HG03457 (cell line): Measurements from ENCODE around the gene PCGF3.

Experiments used
- ATAC-seq: cut with Tn5 transposase; IDR thresholded peaks from one replicate; pipeline ENCODE4 v1.9.1; 2021; ENCODE audit warnings: moderate number of reproducible peaks; ENCODE audit not compliant: unreplicated experiment

Gene PCGF3, protein sequence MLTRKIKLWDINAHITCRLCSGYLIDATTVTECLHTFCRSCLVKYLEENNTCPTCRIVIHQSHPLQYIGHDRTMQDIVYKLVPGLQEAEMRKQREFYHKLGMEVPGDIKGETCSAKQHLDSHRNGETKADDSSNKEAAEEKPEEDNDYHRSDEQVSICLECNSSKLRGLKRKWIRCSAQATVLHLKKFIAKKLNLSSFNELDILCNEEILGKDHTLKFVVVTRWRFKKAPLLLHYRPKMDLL

DNA sequence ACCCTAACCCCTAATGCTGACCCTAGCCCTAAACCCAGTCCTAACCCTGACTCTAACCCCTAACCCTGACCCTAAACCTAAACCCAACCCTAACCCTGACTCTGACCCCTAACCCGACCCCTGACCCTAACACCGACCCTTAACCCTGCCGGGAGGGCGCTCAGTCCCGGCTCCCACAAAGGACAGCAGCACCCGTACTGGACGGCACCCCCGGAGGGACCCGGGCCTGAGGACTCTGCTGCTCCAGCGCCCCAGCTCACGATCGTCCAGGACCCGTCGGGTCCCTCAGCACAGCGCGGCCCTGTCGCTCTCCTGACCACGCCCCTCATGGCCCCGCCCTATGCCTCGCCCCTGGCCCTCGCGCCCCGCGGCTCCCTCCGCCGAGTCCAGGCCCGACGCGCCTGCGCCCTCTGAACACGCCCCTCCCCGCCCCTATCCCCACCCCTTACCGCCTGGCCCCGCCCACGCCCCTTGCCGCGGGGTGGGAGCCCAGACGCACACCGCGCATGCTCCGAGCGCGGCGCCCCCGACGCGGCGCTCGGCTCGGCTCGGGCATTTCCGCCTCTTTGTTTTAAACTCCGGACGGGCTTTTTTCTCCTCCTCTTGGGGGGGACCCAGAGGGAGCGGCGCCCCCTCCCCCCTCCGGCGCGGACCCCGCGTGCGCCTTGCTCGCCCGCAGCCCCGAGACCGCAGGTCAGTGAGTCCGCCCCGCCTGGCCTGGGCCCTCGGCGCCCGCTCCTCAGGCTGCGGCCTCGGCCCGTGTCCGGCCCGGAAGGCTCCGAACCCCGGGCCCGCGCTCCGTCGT, at the start of gene PCGF3:
TSS of gene PCGF3 (plus strand) at position 555 of the 805 bp plus-strand sequence. CDS start 27,849 bp downstream, outside the sequence.
- ATAC-seq, result peak; percentile 80

DNA sequence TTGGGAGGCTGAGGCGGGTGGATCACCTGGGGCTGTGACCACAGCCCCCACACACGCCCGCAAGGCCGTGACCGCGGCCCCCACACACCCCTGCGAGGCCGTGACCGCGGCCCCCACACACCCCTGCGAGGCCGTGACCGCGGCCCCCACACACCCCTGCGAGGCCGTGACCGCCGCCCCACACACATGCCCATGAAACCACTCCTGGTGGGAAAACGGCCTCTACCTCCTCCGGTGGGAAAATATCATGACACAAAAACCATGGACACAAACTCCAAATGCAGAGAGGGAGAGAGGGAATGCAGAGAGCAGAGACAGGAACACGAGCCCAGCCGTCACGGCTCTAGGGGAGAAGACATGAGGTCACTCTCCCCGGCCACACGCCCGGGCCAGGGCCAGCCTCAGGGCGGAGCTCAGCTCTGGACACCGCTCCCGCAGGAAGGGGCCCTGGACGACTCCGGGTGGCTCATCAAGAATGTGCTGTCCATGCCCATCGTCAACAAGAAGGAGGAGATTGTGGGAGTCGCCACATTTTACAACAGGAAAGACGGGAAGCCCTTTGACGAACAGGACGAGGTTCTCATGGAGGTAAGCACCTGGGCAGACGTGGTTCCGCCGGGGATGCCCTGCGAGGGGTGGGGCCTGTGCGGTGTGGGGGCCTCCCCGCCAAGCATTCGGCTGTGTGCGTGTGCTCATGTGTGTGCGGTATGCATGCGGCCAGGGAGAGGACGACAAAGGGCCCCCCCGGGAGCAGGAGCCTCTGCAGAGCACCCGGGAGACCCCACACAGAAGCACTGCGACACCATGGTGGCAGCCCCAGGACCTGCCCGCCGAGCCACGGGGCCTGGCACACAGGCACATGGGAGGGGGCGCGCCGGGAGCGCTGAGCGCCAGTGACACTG, 48.9 kb upstream of the PCGF3 start:
- ATAC-seq, result no peak

DNA sequence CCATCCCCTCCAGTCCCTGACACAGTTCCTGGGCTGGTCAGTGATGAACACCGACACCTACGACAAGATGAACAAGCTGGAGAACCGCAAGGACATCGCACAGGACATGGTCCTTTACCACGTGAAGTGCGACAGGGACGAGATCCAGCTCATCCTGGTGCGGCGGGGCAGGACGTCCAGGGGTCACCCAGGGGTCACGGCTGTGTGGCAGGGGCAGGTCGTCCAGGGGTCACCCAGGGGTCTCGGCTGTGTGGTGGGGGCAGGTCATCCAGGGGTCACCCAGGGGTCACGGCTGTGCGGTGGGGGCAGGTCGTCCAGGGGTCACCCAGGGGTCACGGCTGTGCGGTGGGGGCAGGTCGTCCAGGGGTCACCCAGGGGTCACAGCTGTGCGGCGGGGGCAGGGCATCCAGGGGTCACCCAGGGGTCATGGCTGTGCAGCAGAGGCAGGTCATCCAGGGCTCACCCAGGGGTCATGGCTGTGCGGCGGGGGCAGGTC, 48.2 kb upstream of the PCGF3 start:
- ATAC-seq, result no peak

DNA sequence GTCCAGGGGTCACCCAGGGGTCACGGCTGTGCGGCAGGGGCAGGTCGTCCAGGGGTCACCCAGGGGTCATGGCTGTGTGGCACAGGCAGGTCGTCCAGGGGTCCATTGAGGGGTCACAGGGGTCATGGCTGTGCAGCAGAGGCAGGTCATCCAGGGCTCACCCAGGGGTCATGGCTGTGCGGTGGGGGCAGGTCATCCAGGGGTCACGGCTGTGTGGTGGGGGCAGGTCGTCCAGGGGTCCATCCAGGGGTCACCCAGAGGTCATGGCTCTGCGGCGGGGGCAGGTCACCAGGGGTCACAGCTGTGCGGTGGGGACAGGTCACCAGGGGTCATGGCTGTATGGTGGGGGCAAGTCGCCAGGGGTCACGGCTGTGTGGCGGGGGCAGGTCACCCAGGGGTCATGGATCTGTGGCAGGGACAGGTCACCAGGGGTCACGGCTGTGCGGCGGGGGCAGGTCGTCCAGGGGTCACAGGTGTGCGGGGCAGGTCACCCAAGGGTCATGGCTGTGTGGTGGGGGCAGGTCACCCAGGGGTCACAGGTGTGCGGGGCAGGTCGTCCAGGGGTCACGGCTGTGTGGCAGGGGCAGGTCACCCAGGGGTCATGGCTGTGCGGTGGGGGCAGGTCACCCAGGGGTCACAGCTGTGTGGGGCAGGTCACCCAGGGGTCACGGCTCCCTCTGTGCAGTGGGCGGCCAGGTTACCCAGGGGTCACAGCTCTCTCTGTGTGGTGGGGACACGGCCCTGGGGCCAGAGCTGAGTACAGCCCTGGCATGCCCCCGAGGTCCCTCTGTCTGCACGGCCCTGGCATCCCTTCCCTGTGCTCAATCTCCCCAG, 47.6 kb upstream of the PCGF3 start:
- ATAC-seq, result no peak

DNA sequence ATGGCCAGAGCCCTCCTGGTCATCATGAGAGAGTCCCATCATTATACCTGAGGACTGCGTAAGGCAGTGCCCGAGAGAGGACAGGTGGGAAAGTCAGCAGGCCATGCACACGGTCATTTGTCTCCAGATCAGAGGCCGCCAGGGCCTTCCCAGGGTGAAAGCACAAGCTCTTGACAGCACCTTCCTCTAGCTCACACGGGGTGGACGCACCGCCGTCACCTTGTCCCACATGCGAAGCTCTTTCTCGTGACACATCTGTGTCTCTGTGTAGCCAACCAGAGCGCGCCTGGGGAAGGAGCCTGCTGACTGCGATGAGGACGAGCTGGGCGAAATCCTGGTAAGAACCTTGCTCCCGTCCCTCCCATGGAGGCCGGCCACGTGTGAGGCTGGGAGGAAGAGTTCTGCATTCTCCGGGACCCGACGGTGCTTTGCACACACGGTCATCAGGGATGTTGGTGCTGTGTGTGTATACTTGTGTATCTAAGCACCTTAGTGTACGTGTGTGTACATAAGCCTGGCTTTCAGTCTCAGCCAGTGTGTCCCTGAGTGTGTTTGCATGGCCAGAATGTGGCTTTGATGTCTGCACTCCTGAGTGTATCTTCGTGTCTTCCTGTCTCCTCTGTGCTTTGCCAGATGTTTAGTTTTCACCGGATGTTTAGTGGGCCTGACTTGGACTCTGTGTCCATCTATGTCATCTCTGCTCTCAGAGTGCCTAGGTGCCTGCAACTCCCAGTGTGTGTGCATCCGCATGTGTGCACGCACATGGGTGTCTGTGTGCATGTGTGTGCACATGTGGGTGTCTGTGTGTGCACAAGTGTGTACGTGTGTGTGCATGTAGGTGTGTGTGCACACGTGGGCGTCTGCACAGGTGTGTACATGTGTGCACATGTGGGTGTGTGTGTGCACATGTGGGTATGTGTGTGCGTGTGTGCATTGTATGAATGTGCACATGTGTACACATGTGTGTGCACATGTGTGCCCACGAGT, 46.7 kb upstream of the PCGF3 start:
- ATAC-seq, result no peak

DNA sequence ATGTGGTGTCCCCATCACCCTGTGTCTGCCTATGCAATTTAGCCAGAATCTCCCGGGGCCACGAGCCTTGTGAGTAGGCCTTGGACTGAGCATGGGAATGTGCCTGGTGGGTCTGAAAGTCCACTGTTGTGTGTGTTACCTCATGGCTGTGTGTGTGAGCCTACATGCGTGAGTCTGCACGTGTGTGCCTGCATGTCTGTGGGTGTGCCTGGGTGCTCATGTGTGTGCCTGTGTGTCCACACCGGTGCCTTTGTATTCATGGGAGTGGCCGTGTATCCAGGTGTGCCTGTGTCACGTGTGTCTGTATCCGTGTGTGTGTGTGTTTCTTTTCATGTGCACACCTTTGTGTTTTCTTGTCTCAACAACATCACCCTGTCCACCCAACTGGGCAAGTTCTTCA, 45.8 kb upstream of the PCGF3 start:
- no peak for ATAC-seq

DNA sequence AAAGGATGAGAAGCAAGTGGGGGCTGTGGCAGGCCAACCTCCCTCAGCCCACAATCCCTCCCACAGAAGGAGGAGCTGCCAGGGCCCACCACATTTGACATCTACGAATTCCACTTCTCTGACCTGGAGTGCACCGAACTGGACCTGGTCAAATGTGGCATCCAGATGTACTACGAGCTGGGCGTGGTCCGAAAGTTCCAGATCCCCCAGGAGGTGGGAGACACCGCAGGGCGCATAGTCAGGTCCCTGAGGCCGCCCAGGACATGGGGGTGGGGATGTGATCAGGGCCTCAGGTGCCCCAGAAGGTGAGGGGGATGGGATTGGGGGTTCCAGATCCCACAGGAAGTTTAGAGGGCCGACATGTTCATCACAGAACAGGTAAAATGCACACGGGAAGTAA, 45.2 kb upstream of the PCGF3 start:
- no peak for ATAC-seq

DNA sequence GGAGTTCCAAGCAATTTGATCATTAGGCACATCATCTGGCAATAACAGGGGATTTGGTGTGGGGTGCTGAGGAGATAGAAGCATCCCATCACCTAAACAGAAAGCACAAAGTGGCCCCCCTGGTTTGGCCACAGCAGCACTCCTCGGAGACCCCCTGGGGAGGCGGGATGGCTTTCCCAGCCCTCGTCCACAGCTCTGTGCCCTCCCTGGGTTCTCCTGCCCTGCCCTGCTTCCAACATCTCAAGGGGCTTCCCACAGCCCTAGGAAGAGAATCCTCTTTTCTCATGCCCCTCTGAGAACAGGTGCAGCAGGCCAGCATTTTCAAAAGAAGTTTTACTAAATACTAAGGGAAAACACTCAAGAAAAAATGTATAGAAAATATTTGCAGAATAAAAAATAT, 44.4 kb upstream of the PCGF3 start:
- no peak for ATAC-seq

DNA sequence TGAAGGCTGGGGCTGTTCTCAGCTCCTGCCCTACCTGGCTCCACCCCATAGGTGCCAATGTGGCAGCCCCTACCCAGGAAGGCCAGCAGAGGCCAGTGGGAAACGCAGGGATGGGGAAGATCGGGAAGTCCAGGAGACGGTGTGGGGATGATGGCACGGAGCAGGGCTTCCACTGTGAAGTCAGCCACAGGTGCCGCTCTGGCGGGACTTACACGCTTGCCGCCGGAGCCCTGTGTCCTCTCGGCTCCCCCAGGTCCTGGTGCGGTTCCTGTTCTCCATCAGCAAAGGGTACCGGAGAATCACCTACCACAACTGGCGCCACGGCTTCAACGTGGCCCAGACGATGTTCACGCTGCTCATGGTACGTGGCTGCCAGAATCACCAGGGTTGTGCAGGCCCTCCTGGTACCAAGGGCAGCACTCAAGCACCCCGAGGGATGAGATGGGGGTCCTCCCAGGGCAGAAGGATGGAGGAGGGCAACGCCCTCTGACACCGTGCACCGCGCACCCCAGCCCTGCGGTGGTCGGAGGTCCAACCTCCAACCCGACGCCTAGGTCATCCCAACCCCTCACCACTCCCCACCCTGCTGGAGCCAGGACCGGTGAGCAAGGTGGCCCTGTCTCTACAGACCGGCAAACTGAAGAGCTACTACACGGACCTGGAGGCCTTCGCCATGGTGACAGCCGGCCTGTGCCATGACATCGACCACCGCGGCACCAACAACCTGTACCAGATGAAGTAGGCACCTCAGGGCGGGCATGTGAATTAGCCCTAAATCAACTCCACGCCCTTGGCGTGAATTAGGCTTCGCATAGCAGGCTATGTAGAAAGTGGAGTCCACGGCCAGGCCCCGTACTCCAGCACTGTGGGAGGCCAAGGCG, 43.5 kb upstream of the PCGF3 start:
- no peak for ATAC-seq

DNA sequence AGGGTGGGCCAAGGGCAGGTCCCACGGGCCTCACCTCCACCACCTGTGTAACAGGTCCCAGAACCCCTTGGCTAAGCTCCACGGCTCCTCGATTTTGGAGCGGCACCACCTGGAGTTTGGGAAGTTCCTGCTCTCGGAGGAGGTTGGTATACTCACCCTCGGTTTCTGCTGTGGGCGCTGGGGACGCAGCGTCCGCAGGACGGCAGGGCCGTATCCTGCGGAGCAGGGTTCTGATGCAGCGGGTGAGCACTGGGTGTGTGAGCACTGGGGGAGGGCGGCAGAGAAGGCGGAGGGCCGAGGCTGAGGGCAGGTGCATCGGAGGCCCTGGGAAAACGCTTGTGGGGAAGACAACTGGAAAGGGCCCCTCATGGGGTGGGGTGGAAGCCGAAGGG, 42.6 kb upstream of the PCGF3 start:
- no peak for ATAC-seq

DNA sequence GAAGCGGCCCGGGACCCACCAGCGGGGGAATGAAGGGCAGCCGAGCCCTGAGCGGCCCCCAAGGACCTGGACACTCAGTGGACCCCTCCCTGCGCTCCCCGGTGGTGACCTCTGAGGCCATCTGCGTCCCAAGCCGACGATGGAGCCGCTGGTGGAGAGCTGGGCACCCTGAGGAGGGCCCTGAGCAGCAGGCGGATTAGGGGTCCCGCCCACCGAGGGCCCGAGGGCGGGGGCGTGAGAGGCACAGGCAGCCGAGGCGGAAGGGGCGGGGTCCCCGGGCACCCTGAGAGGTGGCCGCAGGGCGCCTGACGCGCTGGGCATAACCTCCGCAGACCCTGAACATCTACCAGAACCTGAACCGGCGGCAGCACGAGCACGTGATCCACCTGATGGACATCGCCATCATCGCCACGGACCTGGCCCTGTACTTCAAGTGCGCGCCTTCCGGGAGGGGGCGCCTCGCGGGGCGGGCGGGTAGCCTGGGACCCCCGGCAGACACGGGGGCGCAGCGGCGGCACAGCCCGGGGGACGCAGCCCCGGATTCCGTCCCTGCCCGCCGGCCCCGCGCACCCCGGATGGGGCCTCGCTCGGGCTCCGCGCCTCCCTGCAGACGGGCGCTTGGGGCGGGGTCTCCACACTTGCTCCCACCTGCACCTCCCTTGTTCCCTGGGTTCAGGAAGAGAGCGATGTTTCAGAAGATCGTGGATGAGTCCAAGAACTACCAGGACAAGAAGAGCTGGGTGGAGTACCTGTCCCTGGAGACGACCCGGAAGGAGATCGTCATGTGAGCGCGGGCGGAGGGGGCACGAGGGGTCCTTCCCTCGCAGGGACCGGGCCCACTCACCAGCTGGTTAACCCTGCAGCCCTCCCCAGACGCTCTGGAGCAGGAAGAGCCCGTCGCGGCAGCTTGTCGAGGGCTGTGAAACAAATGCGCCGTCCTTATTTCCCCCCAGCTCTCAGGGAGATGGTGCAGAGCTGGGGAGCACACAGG, 41.9 kb upstream of the PCGF3 start:
- ATAC-seq, result no peak

DNA sequence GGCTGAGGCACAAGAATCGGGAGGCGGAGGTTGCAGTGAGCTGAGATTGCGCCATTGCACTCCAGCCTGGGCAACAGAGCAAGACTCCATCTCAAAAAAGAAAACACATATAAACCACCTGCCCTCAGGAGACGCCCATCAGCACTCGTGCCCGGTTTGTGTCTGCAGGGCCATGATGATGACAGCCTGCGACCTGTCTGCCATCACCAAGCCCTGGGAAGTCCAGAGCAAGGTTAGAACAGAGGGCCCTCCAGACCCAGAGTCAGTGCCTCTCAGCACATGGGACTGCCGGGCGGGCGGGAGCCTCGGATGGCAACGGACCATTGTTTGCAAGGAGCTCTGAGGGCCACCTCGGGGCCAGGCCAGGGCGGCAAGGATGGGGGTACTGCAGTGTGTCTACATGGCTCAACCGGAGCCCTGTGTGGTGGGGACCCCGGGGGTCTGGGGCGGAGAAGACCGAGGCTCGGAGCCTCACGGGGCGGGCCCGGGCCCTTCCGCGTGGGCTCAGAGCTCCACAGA, 40.9 kb upstream of the PCGF3 start:
- no peak for ATAC-seq

DNA sequence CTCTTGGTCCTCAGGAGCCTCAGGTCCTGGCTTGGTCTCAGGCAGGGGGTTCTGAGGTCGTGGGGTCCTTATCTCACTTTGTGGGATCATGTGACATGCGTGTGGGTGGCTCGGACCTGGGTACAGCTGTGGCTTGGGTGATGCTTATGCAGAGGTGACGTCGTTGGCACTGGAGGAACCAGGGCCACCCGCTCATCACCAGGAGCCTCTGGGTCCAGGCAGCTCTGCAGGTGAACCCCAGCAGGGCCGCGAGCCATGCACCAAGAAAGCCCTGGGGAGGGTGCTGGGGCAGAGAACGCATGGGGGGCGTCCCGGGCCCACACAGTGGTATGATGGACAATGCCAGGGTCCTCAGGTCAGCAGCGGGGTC, 40.3 kb upstream of the PCGF3 start:
- ATAC-seq, result no peak

DNA sequence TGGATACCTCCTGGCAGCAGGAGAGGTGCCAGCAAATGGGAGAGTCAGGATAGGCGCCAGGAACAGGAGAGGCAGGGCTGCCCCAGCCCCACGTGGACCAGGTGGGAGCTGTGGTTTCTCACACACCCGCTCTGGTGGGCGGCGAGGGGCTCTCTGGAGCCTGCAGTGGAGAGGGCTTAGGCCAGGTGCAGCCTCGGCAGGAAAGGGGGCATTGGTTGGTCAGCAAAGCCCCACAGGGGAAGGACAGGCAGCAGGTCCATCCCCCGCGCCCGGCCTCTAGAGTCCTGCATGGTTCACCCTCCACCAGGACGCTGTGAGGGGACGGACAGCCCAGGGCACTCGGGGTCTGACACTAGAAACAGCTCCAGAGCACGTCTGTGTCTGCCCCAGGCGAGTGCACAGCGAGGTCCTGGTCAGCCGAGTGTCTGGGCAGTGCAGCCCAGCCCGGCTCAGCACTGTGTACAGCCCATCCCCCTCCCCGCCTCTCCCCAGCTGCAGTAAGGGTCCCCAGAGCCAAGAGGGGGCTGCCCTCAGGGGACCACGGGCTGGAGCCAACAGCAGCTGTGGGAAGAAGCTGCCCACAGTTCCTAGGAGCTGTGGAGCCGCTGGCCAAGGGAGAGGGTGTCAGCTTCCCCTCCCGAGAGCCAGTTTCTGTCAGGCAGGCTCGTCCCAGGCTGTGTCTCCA, 39.7 kb upstream of the PCGF3 start:
- no peak for ATAC-seq

DNA sequence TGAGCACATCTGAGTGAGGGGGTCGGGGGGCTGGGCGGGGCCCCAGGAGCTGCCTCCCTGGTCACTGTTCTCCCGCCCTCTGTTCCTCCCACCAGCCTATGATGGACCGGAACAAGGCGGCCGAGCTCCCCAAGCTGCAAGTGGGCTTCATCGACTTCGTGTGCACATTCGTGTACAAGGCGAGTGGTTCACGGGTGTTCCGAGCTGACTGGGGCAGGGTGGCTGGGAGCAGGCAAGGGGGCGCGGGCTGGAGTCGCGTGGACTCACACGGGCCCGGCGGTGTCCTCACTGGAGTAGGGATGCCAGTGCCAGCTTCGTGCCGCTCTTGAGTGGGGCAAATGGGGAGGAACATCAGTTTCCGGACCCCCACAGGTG, 39.2 kb upstream of the PCGF3 start:
- ATAC-seq, result no peak

DNA sequence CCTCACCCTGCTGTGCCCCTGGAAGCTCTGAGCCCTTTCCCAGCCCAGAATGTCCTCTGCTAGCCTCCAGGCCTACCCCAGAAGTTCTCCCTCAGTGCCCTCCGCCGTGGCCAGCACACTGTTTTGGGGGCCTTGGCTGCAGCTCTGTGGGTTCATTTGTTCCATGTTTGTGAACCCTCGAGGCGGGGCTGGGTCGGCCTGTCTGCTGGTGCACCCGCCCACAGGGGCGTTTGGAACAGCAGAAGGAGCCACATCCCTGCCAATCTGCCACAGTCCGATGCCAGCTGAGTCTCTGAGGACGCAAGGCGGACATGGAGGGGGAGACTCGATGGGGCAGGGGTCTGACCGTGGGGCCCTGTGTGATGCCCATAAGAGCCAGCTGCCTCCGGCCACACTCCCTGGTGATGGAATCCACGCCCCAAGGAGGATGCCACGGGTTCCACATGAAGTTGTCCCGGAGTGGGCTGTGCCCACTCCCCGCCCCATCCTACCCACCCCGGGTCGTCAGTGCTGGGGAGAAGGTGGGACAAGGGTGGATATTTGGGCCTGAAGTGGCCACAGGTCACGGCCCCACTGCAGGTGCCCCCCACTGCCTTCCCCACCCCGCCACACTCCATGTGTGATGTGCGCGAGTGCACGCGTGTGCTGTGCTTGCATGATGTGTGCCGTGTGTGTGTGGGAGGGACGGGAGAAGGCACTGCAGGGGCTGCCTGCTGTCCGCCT, 38.6 kb upstream of the PCGF3 start:
- ATAC-seq, result no peak
